Nephron (organoid): ENCODE data around the gene CD99L2.

Source experiments
- H3K27ac Mint-ChIP-seq, 3 experiments: 2 replicates each; pipeline ENCODE4 v1.8.0; 2020; ENCODE audit warnings: mixed read lengths in 3 of 3, mild to moderate bottlenecking in 2 of 3, moderate library complexity in 1 of 3
- H3K27me3 Mint-ChIP-seq: 2 replicates; pipeline ENCODE4 v1.8.0; 2021; ENCODE audit warnings: low read depth, mild to moderate bottlenecking, moderate library complexity, mixed read lengths
- H3K36me3 Mint-ChIP-seq: 2 replicates; pipeline ENCODE4 v1.8.0; 2020; ENCODE audit warnings: low read depth, mixed read lengths
- H3K4me1 Mint-ChIP-seq: 2 replicates; pipeline ENCODE4 v1.8.0; 2020; ENCODE audit warnings: mixed read lengths
- H3K4me3 Mint-ChIP-seq, 3 experiments: 2 replicates each; pipeline ENCODE4 v1.8.0; 2020; ENCODE audit warnings: mild to moderate bottlenecking in 3 of 3, mixed read lengths in 3 of 3, moderate library complexity in 2 of 3
- H3K9me3 Mint-ChIP-seq: 2 replicates; pipeline ENCODE4 v1.8.0; 2020; ENCODE audit warnings: mixed read lengths
- TF ChIP-seq, protein P1 (sequence below), 3 experiments: fragments of 200-600 bp; sonication (generic); IDR thresholded peaks; one replicate each; pipeline ENCODE4 v1.5.0; 2021; ENCODE audit warnings: antibody characterized with exemption in 3 of 3; ENCODE audit not compliant: unreplicated experiment in 3 of 3

Gene CD99L2

DNA sequence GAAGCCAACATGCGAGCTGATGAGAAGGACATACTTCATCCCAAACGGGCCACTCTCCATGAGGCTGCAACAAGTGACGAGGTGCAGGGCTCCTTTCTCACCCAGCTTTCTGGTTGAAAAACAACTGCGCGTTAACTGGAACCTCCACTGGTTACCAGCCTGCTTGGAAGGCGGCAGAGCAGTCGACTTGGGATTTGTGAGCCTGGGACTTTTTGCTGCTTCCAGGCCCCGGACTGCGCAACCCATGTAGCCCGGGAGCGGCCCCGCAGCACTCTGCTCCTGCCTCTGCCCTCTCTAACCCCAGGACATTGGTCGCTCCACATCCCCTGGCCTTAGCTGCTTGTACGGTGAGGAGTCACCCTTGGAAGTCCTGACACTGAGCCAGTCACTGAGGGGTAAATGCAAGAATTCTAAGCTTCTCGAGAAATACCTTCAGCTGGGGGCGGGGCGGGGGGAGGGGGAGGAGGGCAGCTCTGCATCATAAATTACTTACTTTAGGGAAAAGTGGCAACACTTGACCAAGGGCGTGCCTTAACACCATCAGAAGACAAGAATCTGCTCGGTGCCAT is 132.6 kb downstream of the CD99L2 start:
- TF ChIP-seq, protein P1, sequence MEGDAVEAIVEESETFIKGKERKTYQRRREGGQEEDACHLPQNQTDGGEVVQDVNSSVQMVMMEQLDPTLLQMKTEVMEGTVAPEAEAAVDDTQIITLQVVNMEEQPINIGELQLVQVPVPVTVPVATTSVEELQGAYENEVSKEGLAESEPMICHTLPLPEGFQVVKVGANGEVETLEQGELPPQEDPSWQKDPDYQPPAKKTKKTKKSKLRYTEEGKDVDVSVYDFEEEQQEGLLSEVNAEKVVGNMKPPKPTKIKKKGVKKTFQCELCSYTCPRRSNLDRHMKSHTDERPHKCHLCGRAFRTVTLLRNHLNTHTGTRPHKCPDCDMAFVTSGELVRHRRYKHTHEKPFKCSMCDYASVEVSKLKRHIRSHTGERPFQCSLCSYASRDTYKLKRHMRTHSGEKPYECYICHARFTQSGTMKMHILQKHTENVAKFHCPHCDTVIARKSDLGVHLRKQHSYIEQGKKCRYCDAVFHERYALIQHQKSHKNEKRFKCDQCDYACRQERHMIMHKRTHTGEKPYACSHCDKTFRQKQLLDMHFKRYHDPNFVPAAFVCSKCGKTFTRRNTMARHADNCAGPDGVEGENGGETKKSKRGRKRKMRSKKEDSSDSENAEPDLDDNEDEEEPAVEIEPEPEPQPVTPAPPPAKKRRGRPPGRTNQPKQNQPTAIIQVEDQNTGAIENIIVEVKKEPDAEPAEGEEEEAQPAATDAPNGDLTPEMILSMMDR (IDR thresholded peaks at IDR 0.05; ENCODE audit: unreplicated experiment in 3 of 3), result no peak
- peaks cover 21% of the 10 kb centered on the region for H3K4me1 Mint-ChIP-seq
- peaks cover 4% of the 10 kb centered on the region for H3K9me3 Mint-ChIP-seq
- peaks cover 4% of the 10 kb centered on the region for H3K36me3 Mint-ChIP-seq
- no peak overlapping the region for H3K4me3 Mint-ChIP-seq
- no peak overlapping the region for H3K27ac Mint-ChIP-seq
- H3K27me3 Mint-ChIP-seq, result no peaks in the 10 kb centered on the region

DNA sequence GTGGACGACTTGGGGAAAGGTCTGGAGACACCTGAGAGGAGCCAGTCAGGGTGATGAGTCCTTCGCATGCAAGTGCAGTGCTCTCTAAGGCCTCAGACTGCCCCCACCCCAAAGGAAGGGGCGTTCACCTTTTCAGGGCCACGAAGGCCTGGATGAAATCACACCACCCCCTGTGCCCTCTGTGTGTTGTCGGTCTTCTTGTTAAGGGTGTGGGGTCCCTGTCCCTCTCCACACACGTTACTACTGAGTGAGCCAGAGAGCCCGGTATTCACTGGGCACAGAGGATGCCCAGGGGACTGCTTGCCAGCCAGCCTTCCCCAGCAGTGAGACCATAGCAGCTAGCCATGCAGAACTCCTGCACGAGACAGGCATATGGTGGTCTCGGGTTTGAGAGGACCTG is 133.2 kb downstream of the CD99L2 start:
- Mint-ChIP-seq H3K27me3 (no peaks in the 10 kb centered on the region), H3K4me3 (no peak overlapping the region), H3K36me3 (peaks cover 4% of the 10 kb centered on the region), H3K4me1 (peaks cover 21% of the 10 kb centered on the region), H3K27ac (no peak overlapping the region), H3K9me3 (peaks cover 4% of the 10 kb centered on the region)
- TF ChIP-seq, protein P1 (IDR thresholded peaks at IDR 0.05; ENCODE audit: unreplicated experiment in 3 of 3), result no peak

DNA sequence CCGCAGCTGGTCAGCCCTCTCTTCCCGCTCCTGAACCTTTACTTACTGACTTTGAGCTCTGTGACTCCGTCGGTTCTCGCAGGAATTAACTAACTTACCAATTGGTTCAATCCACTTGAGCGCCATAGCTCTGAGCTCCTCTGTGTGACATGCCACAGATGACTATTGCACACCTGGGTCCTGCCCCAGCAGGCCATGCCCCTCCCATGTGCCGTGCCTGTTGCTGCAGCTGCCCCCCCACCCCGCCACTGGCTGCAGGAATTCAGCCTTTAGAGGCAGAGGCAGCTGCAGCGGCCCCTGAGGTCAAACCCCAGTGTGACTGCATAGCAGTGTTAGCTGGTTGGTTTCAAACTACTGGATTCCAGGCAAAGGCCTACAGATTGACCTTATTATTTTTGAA is 134.7 kb downstream of the CD99L2 start:
- Mint-ChIP-seq H3K27me3 (no peaks in the 10 kb centered on the region), H3K9me3 (peaks cover 4% of the 10 kb centered on the region), H3K4me1 (peaks cover 21% of the 10 kb centered on the region), H3K4me3 (no peak overlapping the region), H3K36me3 (peaks cover 9% of the 10 kb centered on the region), H3K27ac (peak overlapping the region in 1 of 3 experiments; percentile 54)
- TF ChIP-seq, protein P1 (IDR thresholded peaks at IDR 0.05; ENCODE audit: unreplicated experiment in 3 of 3), result no peak

DNA sequence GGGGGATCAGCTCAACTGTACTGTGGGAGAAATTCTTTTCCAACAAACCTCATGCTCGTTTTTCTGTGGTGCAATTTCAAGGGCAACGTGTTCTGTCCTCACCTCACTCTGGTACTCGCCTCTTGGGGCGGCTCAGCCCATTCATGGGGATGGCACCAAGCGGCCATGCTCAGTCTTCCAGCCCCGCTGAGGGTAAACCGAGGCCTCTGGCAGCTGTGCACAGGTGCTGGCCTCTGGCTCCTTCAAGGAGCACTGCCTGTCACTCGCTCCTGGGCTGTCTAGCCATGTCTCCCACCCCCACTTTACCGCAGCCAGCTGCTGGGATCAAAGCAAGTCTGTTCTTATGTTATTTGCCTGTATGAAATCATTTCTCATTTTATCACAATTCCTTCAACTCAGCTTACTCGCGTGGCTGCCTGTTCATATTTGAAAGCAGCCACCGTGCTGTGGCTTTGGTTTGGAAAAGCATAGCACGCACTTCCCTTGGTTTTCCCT is 135.1 kb downstream of the CD99L2 start:
- no peaks in the 10 kb centered on the region for H3K27me3 Mint-ChIP-seq
- H3K9me3 Mint-ChIP-seq, result peaks cover 4% of the 10 kb centered on the region
- H3K4me3 Mint-ChIP-seq, result no peak overlapping the region
- H3K27ac Mint-ChIP-seq, result peak overlapping the region in 2 of 3 experiments; percentile 44 to 54
- peaks cover 11% of the 10 kb centered on the region for H3K36me3 Mint-ChIP-seq
- TF ChIP-seq, protein P1 (IDR thresholded peaks at IDR 0.05; ENCODE audit: unreplicated experiment in 3 of 3), result no peak
- peaks cover 21% of the 10 kb centered on the region for H3K4me1 Mint-ChIP-seq

DNA sequence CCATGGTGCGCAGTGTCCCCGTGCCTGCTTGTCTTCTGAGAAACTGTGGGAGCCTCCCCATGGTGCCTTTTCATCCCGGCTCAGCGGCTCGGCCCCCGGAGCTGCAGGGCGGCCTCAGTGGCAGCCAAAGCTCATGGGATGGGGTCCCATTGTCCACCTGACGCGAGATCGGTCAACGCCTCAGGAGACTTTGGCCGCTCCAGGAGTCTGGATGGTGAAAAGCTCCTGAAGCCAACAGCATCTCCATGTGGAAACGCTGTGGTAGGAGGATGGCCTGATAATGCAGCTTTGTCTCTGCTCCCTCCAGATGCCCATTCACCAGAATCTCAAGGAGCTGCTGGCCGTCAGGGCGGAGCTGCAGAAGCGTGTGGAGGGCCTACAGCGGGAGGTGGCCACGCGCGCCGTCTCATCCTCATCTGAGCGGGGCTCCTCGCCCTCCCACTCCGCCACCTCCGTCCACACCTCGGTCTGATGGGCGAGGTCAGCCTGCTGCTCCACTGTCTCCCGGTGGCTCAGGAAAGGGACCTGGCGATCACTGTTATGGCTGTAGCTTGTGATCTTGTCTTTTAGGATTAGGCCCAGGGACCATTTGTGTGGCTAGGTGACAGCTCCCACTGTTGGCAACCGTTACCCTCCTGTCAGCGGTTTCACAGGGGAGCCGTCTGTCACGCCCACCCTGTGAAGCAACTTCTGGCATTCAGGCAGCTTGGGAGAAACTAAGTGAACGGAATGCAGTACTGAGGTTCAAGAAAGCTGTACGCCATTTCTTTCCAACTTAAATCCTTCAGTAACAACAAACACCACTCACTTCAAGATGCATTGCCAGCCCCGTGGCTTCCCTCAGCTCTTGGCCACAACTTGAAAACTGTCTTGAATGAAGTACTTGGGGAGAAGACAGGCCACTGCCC is 136.0 kb downstream of the CD99L2 start:
- Mint-ChIP-seq H3K9me3 (peaks cover 4% of the 10 kb centered on the region), H3K27ac (peak overlapping the region in 2 of 3 experiments; percentile 38 to 44), H3K27me3 (no peaks in the 10 kb centered on the region), H3K36me3 (peaks cover 14% of the 10 kb centered on the region), H3K4me1 (peaks cover 21% of the 10 kb centered on the region), H3K4me3 (no peak overlapping the region)
- TF ChIP-seq, protein P1 (IDR thresholded peaks at IDR 0.05; ENCODE audit: unreplicated experiment in 3 of 3), result no peak
